ENCODE measurements around the gene GLRX5.
"Not testable (repeated sequence)": the region's sequence is repeated elsewhere in the genome, so short reads cannot be mapped to it uniquely, and the experiment has no call there.

The GLRX5 gene

DNA sequence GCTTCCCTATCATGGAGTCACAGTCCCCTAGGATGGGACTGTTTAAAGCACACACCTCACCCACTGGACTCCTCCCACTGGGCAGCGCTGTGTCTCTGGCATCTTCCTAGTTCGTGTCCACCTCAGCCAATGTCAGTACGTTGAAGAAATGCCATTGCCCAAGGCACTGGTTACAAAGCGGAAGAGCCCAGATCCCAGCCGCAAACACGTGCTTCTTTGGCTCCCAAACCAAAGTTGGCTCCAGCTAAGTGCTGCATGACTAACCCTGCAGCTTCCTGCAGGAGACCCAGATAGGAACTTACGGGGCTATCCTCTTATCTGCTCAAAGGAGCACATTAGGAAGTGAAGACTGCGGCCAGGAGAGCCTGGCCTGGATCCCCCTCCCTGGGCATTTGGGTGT, 27.7 kb upstream of the GLRX5 start:
- H3K9ac ChIP-seq (ENCODE audit: low read depth, low read length), result no peak overlapping the region
- H3K27me3 ChIP-seq (ENCODE audit: insufficient read depth, low read length, poor library complexity), result no peaks in the 10 kb centered on the region
- H3K4me1 ChIP-seq (ENCODE audit: insufficient read depth, low read length), result no peaks in the 10 kb centered on the region
- H3K9me3 ChIP-seq (ENCODE audit: insufficient read depth, low read length, severe bottlenecking), result no peaks in the 10 kb centered on the region
- ATAC-seq (ENCODE audit: insufficient read depth, low read depth) (no peak), DNase-seq (no peak)
- TF ChIP-seq EZH2 (IDR thresholded peaks at IDR 0.05; ENCODE audit: borderline replicate concordance, low read depth, low read length, severe bottlenecking), result no peak
- H2AFZ ChIP-seq (ENCODE audit: low read depth, low read length), result no peak overlapping the region
- no peak overlapping the region for H3K27ac ChIP-seq (ENCODE audit: low read length)
- H3K4me3 ChIP-seq (ENCODE audit: low read depth in 1 of 2, low read length in 2 of 2), result no peak overlapping the region
- H3K36me3 ChIP-seq (ENCODE audit: insufficient read depth, low read length), result no peaks in the 10 kb centered on the region
- H4K20me1 ChIP-seq (ENCODE audit: insufficient read depth, low read length), result no peaks in the 10 kb centered on the region
- no peak overlapping the region for H3K4me2 ChIP-seq (ENCODE audit: insufficient read depth, low read length)
- H3K79me2 ChIP-seq (ENCODE audit: insufficient read depth, low read length), result no peaks in the 10 kb centered on the region

DNA sequence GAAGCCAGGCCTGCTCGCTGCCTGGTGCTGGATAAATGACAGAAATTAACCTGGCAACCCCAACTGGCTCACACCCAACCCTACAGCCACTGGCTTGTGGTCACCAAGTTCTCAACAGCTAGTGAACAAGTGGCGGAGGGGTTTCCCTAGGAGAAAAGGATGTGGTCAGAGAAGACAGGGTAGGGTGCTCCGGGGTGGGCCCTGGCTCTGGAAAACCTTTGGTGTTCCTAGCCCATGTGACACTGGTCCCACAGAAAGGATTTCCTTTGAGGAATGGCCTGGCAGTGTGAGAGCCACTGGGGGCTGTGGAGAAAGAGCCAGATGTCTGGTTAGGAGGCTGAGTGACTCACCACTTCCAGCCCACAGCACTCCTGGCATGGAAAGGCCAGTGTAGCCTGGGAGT, 27.1 kb upstream of the GLRX5 start:
- no peaks in the 10 kb centered on the region for H4K20me1 ChIP-seq (ENCODE audit: insufficient read depth, low read length)
- no peak overlapping the region for H3K27ac ChIP-seq (ENCODE audit: low read length)
- no peak overlapping the region for H3K4me3 ChIP-seq (ENCODE audit: low read depth in 1 of 2, low read length in 2 of 2)
- H3K4me1 ChIP-seq (ENCODE audit: insufficient read depth, low read length), result no peaks in the 10 kb centered on the region
- ATAC-seq (ENCODE audit: insufficient read depth, low read depth) (no peak), DNase-seq (no peak)
- H3K27me3 ChIP-seq (ENCODE audit: insufficient read depth, low read length, poor library complexity), result no peaks in the 10 kb centered on the region
- no peaks in the 10 kb centered on the region for H3K36me3 ChIP-seq (ENCODE audit: insufficient read depth, low read length)
- no peak overlapping the region for H3K4me2 ChIP-seq (ENCODE audit: insufficient read depth, low read length)
- H3K9ac ChIP-seq (ENCODE audit: low read depth, low read length), result no peak overlapping the region
- H3K9me3 ChIP-seq (ENCODE audit: insufficient read depth, low read length, severe bottlenecking), result no peaks in the 10 kb centered on the region
- H3K79me2 ChIP-seq (ENCODE audit: insufficient read depth, low read length), result no peaks in the 10 kb centered on the region
- TF ChIP-seq, protein P1, sequence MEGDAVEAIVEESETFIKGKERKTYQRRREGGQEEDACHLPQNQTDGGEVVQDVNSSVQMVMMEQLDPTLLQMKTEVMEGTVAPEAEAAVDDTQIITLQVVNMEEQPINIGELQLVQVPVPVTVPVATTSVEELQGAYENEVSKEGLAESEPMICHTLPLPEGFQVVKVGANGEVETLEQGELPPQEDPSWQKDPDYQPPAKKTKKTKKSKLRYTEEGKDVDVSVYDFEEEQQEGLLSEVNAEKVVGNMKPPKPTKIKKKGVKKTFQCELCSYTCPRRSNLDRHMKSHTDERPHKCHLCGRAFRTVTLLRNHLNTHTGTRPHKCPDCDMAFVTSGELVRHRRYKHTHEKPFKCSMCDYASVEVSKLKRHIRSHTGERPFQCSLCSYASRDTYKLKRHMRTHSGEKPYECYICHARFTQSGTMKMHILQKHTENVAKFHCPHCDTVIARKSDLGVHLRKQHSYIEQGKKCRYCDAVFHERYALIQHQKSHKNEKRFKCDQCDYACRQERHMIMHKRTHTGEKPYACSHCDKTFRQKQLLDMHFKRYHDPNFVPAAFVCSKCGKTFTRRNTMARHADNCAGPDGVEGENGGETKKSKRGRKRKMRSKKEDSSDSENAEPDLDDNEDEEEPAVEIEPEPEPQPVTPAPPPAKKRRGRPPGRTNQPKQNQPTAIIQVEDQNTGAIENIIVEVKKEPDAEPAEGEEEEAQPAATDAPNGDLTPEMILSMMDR (IDR thresholded peaks at IDR 0.05; ENCODE audit: borderline replicate concordance, extremely low read depth, low read length, poor library complexity, severe bottlenecking), result no peak
- TF ChIP-seq EZH2 (IDR thresholded peaks at IDR 0.05; ENCODE audit: borderline replicate concordance, low read depth, low read length, severe bottlenecking), result no peak
- H2AFZ ChIP-seq (ENCODE audit: low read depth, low read length), result no peak overlapping the region

DNA sequence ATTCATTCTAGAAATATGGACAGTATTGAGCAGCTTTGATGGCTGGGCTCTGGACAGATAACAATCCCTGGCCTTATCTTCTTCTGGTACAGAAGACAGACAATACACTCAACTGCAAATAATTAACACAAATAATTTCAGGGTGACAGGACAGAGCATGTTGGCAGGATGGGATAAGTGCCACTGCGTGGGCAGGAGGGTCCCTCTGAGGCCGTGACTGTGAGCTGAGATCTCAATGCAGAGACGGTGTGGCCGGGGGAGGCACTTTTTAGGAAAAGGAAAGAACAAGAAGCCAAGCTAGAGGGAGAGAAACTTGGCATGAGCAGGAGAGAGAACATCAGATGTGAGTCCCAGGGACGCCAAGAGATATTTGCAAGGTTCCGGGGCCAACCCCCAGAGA, 26.5 kb upstream of the GLRX5 start:
- H4K20me1 ChIP-seq (ENCODE audit: insufficient read depth, low read length), result no peaks in the 10 kb centered on the region
- no peak for TF ChIP-seq EZH2 (IDR thresholded peaks at IDR 0.05; ENCODE audit: borderline replicate concordance, low read depth, low read length, severe bottlenecking)
- TF ChIP-seq, protein P1 (IDR thresholded peaks at IDR 0.05; ENCODE audit: borderline replicate concordance, extremely low read depth, low read length, poor library complexity, severe bottlenecking), result no peak

DNA sequence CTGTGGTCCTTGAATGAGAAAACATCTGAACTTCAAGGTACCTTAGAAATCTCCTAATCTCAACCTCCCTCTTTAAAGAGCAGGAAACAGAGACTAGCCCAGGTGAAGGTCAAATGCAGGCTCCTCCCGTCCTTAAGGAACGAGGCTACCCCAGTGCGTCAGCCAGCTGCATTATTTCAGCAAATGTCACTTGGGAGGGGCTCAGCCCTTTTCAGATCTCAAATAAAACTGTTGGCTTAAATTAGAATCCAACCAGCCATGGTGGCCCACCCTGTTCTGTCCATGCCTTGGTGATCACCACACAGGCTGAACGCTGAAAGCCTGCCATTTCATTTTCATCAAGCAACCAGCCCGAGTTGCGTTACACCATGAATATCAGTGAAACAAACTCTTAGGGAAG, 25.4 kb upstream of the GLRX5 start:
- ATAC-seq (ENCODE audit: insufficient read depth, low read depth), result no peak
- Histone ChIP-seq H3K4me1 (ENCODE audit: insufficient read depth, low read length) (no peaks in the 10 kb centered on the region), H3K27ac (ENCODE audit: low read length) (no peak overlapping the region), H4K20me1 (ENCODE audit: insufficient read depth, low read length) (no peaks in the 10 kb centered on the region), H3K9ac (ENCODE audit: low read depth, low read length) (no peak overlapping the region), H3K27me3 (ENCODE audit: insufficient read depth, low read length, poor library complexity) (peaks cover under 1% of the 10 kb centered on the region), H2AFZ (ENCODE audit: low read depth, low read length) (no peak overlapping the region), H3K4me3 (ENCODE audit: low read depth in 1 of 2, low read length in 2 of 2) (no peak overlapping the region), H3K9me3 (ENCODE audit: insufficient read depth, low read length, severe bottlenecking) (no peaks in the 10 kb centered on the region), H3K79me2 (ENCODE audit: insufficient read depth, low read length) (no peaks in the 10 kb centered on the region), H3K4me2 (ENCODE audit: insufficient read depth, low read length) (no peak overlapping the region), H3K36me3 (ENCODE audit: insufficient read depth, low read length) (no peaks in the 10 kb centered on the region)
- TF ChIP-seq, protein P1 (IDR thresholded peaks at IDR 0.05; ENCODE audit: borderline replicate concordance, extremely low read depth, low read length, poor library complexity, severe bottlenecking), result no peak
- no peak for TF ChIP-seq EZH2 (IDR thresholded peaks at IDR 0.05; ENCODE audit: borderline replicate concordance, low read depth, low read length, severe bottlenecking)
- DNase-seq, result no peak

More for the DNA sequence above, 26.5 kb upstream of the GLRX5 start:
- no peak overlapping the region for H2AFZ ChIP-seq (ENCODE audit: low read depth, low read length)
- no peak for ATAC-seq (ENCODE audit: insufficient read depth, low read depth)
- no peaks in the 10 kb centered on the region for H3K79me2 ChIP-seq (ENCODE audit: insufficient read depth, low read length)
- H3K27ac ChIP-seq (ENCODE audit: low read length), result no peak overlapping the region
- DNase-seq, result no peak
- no peak overlapping the region for H3K4me2 ChIP-seq (ENCODE audit: insufficient read depth, low read length)
- no peaks in the 10 kb centered on the region for H3K9me3 ChIP-seq (ENCODE audit: insufficient read depth, low read length, severe bottlenecking)
- no peak overlapping the region for H3K4me3 ChIP-seq (ENCODE audit: low read depth in 1 of 2, low read length in 2 of 2)
- no peaks in the 10 kb centered on the region for H3K36me3 ChIP-seq (ENCODE audit: insufficient read depth, low read length)
- H3K9ac ChIP-seq (ENCODE audit: low read depth, low read length), result no peak overlapping the region
- no peaks in the 10 kb centered on the region for H3K27me3 ChIP-seq (ENCODE audit: insufficient read depth, low read length, poor library complexity)
- H3K4me1 ChIP-seq (ENCODE audit: insufficient read depth, low read length), result no peaks in the 10 kb centered on the region

DNA sequence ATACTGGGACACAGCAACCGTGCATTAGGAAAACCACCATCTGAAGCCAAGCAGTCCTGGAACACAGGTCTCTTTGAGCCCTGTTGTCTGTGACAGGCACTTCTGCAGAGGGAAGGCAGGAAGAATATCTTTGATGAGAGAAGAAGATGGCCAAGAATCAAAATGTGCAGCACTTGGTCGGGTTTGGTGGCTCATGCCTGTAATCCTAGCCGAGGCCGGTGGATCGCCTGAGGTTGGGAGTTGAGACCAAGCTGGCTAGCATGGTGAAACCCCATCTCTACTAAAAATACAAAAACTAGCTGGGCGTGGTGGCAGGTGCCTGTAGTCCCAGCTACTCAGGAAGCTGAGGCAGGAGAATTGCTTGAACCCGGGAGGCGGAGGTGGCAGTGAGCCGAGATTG, 24.5 kb upstream of the GLRX5 start:
- not testable (repeated sequence) for ATAC-seq (ENCODE audit: insufficient read depth, low read depth); H3K36me3 ChIP-seq (ENCODE audit: insufficient read depth, low read length); H3K27me3 ChIP-seq (ENCODE audit: insufficient read depth, low read length, poor library complexity); H3K9me3 ChIP-seq (ENCODE audit: insufficient read depth, low read length, severe bottlenecking); H3K4me2 ChIP-seq (ENCODE audit: insufficient read depth, low read length); DNase-seq; H3K4me1 ChIP-seq (ENCODE audit: insufficient read depth, low read length); H3K79me2 ChIP-seq (ENCODE audit: insufficient read depth, low read length); H3K9ac ChIP-seq (ENCODE audit: low read depth, low read length); H2AFZ ChIP-seq (ENCODE audit: low read depth, low read length); H3K4me3 ChIP-seq (ENCODE audit: low read depth in 1 of 2, low read length in 2 of 2); H4K20me1 ChIP-seq (ENCODE audit: insufficient read depth, low read length); H3K27ac ChIP-seq (ENCODE audit: low read length)
